DMS 273 (cell line): Measurements from ENCODE around the gene EGFR.

Experiments used
- DNase-seq: peaks from one replicate; lab custom pipeline; 2025; ENCODE audit not compliant: unreplicated experiment; lab: John Stamatoyannopoulos, UW

The EGFR gene

GRCh38 chr7:55080000-55080623 is 61.3 kb downstream of the EGFR start:
- DNase-seq: no peak

- no peak for DNase-seq
Observed at GRCh38 chr7:55081068-55081467, 62.3 kb downstream of the EGFR start.

- no peak for DNase-seq
Observed at GRCh38 chr7:55081472-55082227, 62.8 kb downstream of the EGFR start.

GRCh38 chr7:55082228-55082603 is 63.4 kb downstream of the EGFR start:
- no peak for DNase-seq

GRCh38 chr7:55083206-55083605 is 64.4 kb downstream of the EGFR start:
- DNase-seq: no peak

- no peak for DNase-seq
Observed at GRCh38 chr7:55084307-55084706, 65.5 kb downstream of the EGFR start.

GRCh38 chr7:55085511-55086412 is 66.9 kb downstream of the EGFR start:
- DNase-seq: no peak

- peak; percentile 40 for DNase-seq
Observed at GRCh38 chr7:55086413-55087201, 67.8 kb downstream of the EGFR start.

GRCh38 chr7:55087521-55087961 is 68.7 kb downstream of the EGFR start:
- no peak for DNase-seq

- no peak for DNase-seq
Observed at GRCh38 chr7:55088107-55088506, 69.3 kb downstream of the EGFR start.

GRCh38 chr7:55088620-55089019 is 69.8 kb downstream of the EGFR start:
- DNase-seq: no peak

GRCh38 chr7:55092186-55092974 is 73.6 kb downstream of the EGFR start:
- DNase-seq: no peak

- no peak for DNase-seq
Observed at GRCh38 chr7:55092975-55093373, 74.2 kb downstream of the EGFR start.

- no peak for DNase-seq
Observed at GRCh38 chr7:55093674-55094073, 74.9 kb downstream of the EGFR start.

GRCh38 chr7:55094092-55094690 is 75.4 kb downstream of the EGFR start:
- DNase-seq: no peak

GRCh38 chr7:55095672-55096071 is 76.9 kb downstream of the EGFR start:
- no peak for DNase-seq

GRCh38 chr7:55096323-55096722 is 77.5 kb downstream of the EGFR start:
- DNase-seq: no peak

- no peak for DNase-seq
Observed at GRCh38 chr7:55097100-55097499, 78.3 kb downstream of the EGFR start.

- DNase-seq: peak; percentile 48
Observed at GRCh38 chr7:55099066-55099820, 80.4 kb downstream of the EGFR start.
